Common myeloid progenitor, CD34-positive (primary cell): Measurements from ENCODE around the gene RGN.
"Not testable (repeated sequence)": the region's sequence is repeated elsewhere in the genome, so short reads cannot be mapped to it uniquely, and the experiment has no call there.

Source experiments
- CTCF ChIA-PET: fragments of 350-600 bp; sonication (Branson Sonifier 250); formaldehyde crosslinking; loops from one replicate; lab custom pipeline; 2021; ENCODE audit warnings: antibody characterized with exemption; lab: Charles Lee
- POLR2A ChIA-PET: fragments of 350-600 bp; sonication (Branson Sonifier 250); formaldehyde crosslinking; loops from one replicate; lab custom pipeline; 2021; ENCODE audit warnings: antibody characterized with exemption; lab: Charles Lee
- DNase-seq, 3 donors: peaks; one replicate each; pipeline versions ENCODE4 v3.0.0 to v3.0.0-alpha.2; 2013
- H3K27ac ChIP-seq, 2 experiments: 1 replicate in 1 of 2; 2 replicates in 1 of 2; pipeline ENCODE4 v1.7.0; 2013; ENCODE audit warnings: inconsistent platforms in 2 of 2, low read length in 2 of 2, mild to moderate bottlenecking in 2 of 2, low read depth in 1 of 2, moderate library complexity in 1 of 2; ENCODE audit not compliant: severe bottlenecking in 2 of 2, insufficient read depth in 1 of 2, poor library complexity in 1 of 2
- H3K27me3 ChIP-seq, 5 experiments: replicated peaks in 2 of 5; 1 replicate in 3 of 5; 2 replicates in 2 of 5; pipeline versions ENCODE4 v1.6.1 to v1.7.0; 2013; ENCODE audit warnings: low read length in 4 of 5, mild to moderate bottlenecking in 2 of 5, moderate library complexity in 2 of 5, inconsistent platforms in 1 of 5; ENCODE audit not compliant: insufficient read depth in 5 of 5, control insufficient read depth in 4 of 5
- H3K36me3 ChIP-seq, 4 experiments: 1 replicate in 2 of 4; 2 replicates in 2 of 4; pipeline versions ENCODE4 v1.6.1 to v1.7.0; 2013; ENCODE audit warnings: low read length in 3 of 4, control low read depth in 1 of 4, mild to moderate bottlenecking in 1 of 4; ENCODE audit not compliant: control insufficient read depth in 4 of 4, insufficient read depth in 4 of 4
- H3K4me1 ChIP-seq, 4 experiments: 1 replicate in 3 of 4; 2 replicates in 1 of 4; pipeline versions ENCODE4 v1.6.1 to v1.7.1; 2013; ENCODE audit warnings: low read length in 3 of 4, mild to moderate bottlenecking in 3 of 4, control low read depth in 1 of 4, inconsistent platforms in 1 of 4, moderate library complexity in 1 of 4; ENCODE audit not compliant: control insufficient read depth in 4 of 4, insufficient read depth in 4 of 4; ENCODE audit errors: control extremely low read depth in 1 of 4
- H3K4me3 ChIP-seq, 7 experiments: 1 replicate in 4 of 7; 2 replicates in 3 of 7; pipeline versions ENCODE4 v1.5.1 to v1.7.0; 2013; ENCODE audit warnings: mild to moderate bottlenecking in 7 of 7, low read length in 6 of 7, moderate library complexity in 6 of 7, inconsistent platforms in 2 of 7, low read depth in 2 of 7, control low read depth in 1 of 7; ENCODE audit not compliant: insufficient read depth in 4 of 7, control insufficient read depth in 1 of 7; ENCODE audit errors: extremely low read depth in 1 of 7
- H3K9me3 ChIP-seq, 5 experiments: 1 replicate in 4 of 5; 2 replicates in 1 of 5; pipeline versions ENCODE4 v1.6.1 to v1.7.1; 2013; ENCODE audit warnings: low read length in 4 of 5, mild to moderate bottlenecking in 2 of 5, inconsistent platforms in 1 of 5, low read depth in 1 of 5, moderate library complexity in 1 of 5; ENCODE audit not compliant: control insufficient read depth in 4 of 5, insufficient read depth in 2 of 5; ENCODE audit errors: control extremely low read depth in 1 of 5
- WGBS: methylation state at CpG from one replicate; pipeline ENCODE4 v1.1.5; 2013; ENCODE audit not compliant: insufficient coverage; 5-methylcytosine and 5-hydroxymethylcytosine counted together

The RGN gene

GRCh38 chrX:47093860-47094259 lies 15.6 kb downstream of the RGN start:
- POLR2A ChIA-PET: no interaction called here

GRCh38 chrX:47097018-47097417 lies 18.8 kb downstream of the RGN start:
- no CpG with 5 or more reads among the region's 4 CpGs for WGBS
- Histone ChIP-seq H3K27ac (no peak overlapping the region), H3K4me1 (peaks cover 0 to under 1% (median under 1%) of the 10 kb centered on the region in 4 experiments), H3K9me3 (peaks cover 0 to 6% (median 0%) of the 10 kb centered on the region in 5 experiments), H3K36me3 (no peaks in the 10 kb centered on the region), H3K4me3 (no peak overlapping the region), H3K27me3 (peaks cover 0 to 7% (median 0%) of the 10 kb centered on the region in 5 experiments)
- no peak for DNase-seq
- ChIA-PET POLR2A (no interaction called here), CTCF (interaction anchor here (0.8 kb wide), 1 partner anchor 193 kb away, joined by 3 read pairs; no protein-coding TSS in a partner anchor)

More at GRCh38 chrX:47093860-47094259, 15.6 kb downstream of the RGN start:
- H3K9me3 ChIP-seq: no peaks in the 10 kb centered on the region
- peaks cover 0 to 7% (median 0%) of the 10 kb centered on the region in 5 experiments for H3K27me3 ChIP-seq
- H3K36me3 ChIP-seq: no peaks in the 10 kb centered on the region
- peaks cover 0 to 16% (median 6%) of the 10 kb centered on the region in 4 experiments for H3K4me1 ChIP-seq
- no peak for DNase-seq
- H3K4me3 ChIP-seq: no peak overlapping the region
- 75% methylated on average over 5 of the region's 11 CpGs for WGBS
- H3K27ac ChIP-seq: no peak overlapping the region
- CTCF ChIA-PET: interaction anchor here (0.7 to 2.8 kb wide), 6 partner anchors 12 to 429 kb away, joined by 3 to 10 read pairs (median 4); partner anchors contain the start of gene JADE3

- no peak for DNase-seq
- Histone ChIP-seq H3K4me3 (no peak overlapping the region), H3K9me3 (peaks cover 0 to 6% (median 0%) of the 10 kb centered on the region in 5 experiments), H3K27ac (no peak overlapping the region), H3K4me1 (no peaks in the 10 kb centered on the region), H3K36me3 (no peaks in the 10 kb centered on the region), H3K27me3 (peaks cover 0 to 7% (median 0%) of the 10 kb centered on the region in 5 experiments)
- ChIA-PET POLR2A (no interaction called here), CTCF (interaction anchor here (1.1 kb wide), 1 partner anchor 67 kb away, joined by 4 read pairs; no protein-coding TSS in a partner anchor)
- WGBS: 100% methylated on average over 1 of the region's 2 CpGs
Observed at GRCh38 chrX:47098338-47099094, 20.3 kb downstream of the RGN start.

GRCh38 chrX:47101206-47101605 lies 23.0 kb downstream of the RGN start:
- no peak for DNase-seq
- Histone ChIP-seq H3K27ac (no peak overlapping the region), H3K36me3 (no peaks in the 10 kb centered on the region), H3K9me3 (peaks cover 0 to 6% (median 0%) of the 10 kb centered on the region in 5 experiments), H3K27me3 (peaks cover 0 to 7% (median 0%) of the 10 kb centered on the region in 5 experiments), H3K4me1 (no peaks in the 10 kb centered on the region), H3K4me3 (no peak overlapping the region)
- ChIA-PET CTCF (no interaction called here), POLR2A (no interaction called here)
- 81% methylated on average over 3 of the region's 4 CpGs for WGBS

GRCh38 chrX:47110936-47111615 lies 32.8 kb downstream of the RGN start:
- DNase-seq, H3K9me3 ChIP-seq, POLR2A ChIA-PET, H3K4me1 ChIP-seq, H3K4me3 ChIP-seq, H3K27ac ChIP-seq, H3K27me3 ChIP-seq, H3K36me3 ChIP-seq: not testable (repeated sequence)
- WGBS: 93% methylated on average over 27 of the region's 40 CpGs
- CTCF ChIA-PET: interaction anchor here (1.1 kb wide), 1 partner anchor 8 kb away, joined by 3 read pairs; no protein-coding TSS in a partner anchor

- no peaks in the 10 kb centered on the region for H3K9me3 ChIP-seq
- DNase-seq: no peak
- H3K4me1 ChIP-seq: no peaks in the 10 kb centered on the region
- no peaks in the 10 kb centered on the region for H3K27me3 ChIP-seq
- ChIA-PET POLR2A (no interaction called here), CTCF (no interaction called here)
- no peaks in the 10 kb centered on the region for H3K36me3 ChIP-seq
- no peak overlapping the region for H3K4me3 ChIP-seq
- no peak overlapping the region for H3K27ac ChIP-seq
- 79% methylated on average over 7 of the region's 9 CpGs for WGBS
Observed at GRCh38 chrX:47112316-47112954, 34.2 kb downstream of the RGN start.
